GM12874 (cell line): Measurements from ENCODE around the gene ZFAND5.

ENCODE experiments used
- CTCF ChIP-seq: IDR thresholded peaks from 2 replicates; pipeline ENCODE4 v1.5.1; 2011; ENCODE audit warnings: low read depth, mild to moderate bottlenecking, control low read depth, low read length, moderate library complexity; ENCODE audit not compliant: insufficient read depth

The ZFAND5 gene

DNA sequence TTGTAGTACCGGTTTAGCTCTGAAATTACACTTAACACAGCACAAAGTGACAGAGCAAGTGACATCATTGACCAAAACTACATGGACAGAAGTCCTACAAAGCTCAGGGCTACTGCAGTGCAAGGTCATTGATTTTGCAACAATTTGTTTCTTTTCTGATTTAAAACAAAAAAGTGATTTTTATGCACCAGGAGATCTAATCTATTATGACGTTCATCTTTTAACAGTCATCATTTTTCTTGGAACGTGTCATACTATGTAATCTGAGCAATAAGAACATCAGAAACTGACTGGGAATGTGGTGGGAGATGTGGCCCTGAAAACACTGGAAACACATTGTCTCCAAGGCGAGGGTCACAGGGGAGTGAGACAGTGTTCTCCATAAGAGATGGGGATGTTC lies 17.4 kb upstream of the ZFAND5 start:
- no peak for TF ChIP-seq CTCF

DNA sequence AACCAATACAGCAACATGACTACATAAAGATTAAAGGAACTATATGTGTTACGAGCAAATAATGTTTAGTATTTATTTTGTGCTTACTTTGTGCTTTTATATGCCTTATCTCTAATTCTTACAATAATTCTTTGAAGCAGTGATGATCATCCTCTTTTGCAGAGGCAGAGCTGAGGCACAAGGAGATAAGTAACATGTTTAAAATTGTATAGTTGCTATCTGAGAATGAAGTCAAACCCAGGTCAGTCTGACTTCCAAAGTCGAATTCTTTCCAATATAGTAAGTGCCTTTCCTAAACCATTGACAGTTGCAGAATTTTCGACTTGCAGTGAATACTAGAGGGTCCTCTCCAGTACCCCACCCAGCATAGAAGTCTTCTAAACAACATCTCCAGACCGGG lies 12.0 kb upstream of the ZFAND5 start:
- TF ChIP-seq CTCF = no peak

DNA sequence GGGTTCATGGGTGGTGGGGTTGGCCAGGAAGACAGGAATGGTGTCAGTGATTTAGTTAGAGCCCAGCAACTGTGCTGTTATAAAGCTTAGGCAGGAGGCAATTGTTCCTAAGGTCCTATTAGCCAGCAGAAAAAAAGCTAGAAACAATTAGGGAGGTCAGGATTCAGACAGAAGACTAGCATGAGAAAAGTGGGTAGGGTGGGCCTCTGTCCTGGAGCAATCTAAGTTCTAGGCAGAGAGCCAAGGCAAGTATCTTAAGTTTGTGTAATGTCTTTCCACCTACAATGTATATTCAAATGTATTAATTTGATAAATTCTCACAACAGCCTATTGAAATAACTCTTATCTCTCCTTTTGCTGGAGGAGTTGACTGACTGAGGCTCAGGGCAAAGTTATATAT lies 6.1 kb upstream of the ZFAND5 start:
- no peak for TF ChIP-seq CTCF

DNA sequence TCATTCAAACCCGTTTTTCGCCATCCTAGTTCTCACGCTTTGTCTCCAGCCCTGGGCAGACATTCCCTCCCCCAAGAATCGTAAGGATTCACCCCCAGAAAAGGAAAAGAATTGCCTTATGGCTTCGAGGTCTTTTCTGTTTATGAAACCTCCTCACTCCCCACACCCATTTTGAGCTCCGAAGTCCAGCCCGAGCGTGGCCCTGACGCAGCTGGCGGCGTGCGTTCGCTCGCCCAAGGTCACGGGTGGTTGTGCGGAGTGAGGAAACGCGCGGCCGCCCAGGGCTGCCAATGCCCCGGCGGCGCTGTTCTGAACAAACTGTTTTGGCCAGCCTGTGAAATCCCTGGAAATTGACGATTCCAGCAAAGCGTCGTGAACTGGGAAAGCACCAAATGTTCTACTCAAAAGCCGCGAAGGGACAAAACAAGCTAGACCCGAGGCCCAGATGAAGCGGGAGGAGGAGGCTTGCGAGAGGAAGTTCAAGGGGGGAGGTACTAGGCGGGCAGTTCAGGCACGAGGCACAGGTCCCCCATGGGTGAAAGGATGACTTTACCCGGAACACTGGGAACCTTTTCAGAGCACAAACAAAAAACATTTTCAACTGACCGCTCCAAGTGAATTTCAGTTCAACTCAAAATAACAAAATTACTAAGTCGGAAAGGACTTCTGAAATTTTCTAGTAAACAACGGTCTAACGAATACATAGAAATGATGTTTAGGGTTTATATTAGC lies 683 bp upstream of the ZFAND5 start:
- TF ChIP-seq CTCF = no peak

- no peak for TF ChIP-seq CTCF
Observed at GRCh38 chr9:72363908-72364678, 915 bp downstream of the ZFAND5 start.

DNA sequence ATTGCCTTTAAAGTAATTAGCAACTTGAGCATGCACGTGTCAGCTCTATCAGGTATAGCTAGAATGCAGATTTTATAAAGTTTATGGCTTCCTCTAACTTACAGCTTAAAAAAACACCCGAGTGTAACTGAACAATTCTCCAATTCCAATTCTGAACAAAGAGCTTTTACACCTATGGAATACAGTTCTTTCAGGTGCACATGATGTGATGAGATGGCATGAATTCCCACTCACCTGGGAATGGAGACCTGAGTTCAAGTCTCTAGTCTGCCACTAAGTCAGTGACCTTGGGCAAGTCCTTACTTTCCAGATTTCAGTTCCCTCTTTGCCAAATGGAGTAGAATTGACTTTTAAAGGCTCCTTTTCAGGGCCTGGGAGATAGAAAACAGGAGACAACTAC lies 1.8 kb downstream of the ZFAND5 start:
- TF ChIP-seq CTCF = no peak

DNA sequence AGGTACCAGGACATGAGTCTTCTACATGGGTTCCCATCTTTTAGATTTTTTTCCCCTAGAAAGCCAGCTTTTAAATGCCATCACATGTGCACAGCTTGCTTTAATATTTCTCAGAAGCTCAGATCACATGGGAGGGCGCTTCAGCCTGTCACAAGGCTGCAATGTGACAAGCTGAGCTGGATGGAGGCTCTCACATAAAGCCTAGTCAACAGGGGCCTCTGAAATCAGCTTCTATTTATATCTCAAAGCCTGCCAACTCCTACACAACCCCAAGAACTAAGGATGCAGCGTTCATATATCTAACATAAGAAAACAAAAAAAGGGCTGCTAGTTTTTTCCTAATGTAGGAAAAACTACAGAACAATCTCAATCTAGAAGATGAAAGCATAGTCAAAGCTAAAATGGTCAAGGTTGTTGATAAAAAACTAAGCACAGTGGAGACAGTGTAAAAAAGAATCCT lies 2.3 kb downstream of the ZFAND5 start:
- no peak for TF ChIP-seq CTCF
